Colonic mucosa (tissue), 4 donors: ENCODE data around the gene C1GALT1. TPM values are rescaled to one million over a fixed set of nuclear protein-coding genes. Genes with fewer than 3 reads are reported as not detected.
A peak's percentile ranks its signal among the peaks of the same experiment; 100 is the strongest.

Experiments used
- DNase-seq: peaks from one replicate; pipeline ENCODE4 v3.0.0-alpha.2; 2020
- H3K27ac ChIP-seq: fragments of 200-600 bp; one replicate; pipeline ENCODE4 v1.8.0; 2021
- H3K27me3 ChIP-seq: fragments of 200-600 bp; one replicate; pipeline ENCODE4 v1.8.0; 2021
- H3K36me3 ChIP-seq: fragments of 200-600 bp; one replicate; pipeline ENCODE4 v1.8.0; 2021
- H3K4me1 ChIP-seq: fragments of 200-600 bp; one replicate; pipeline ENCODE4 v1.8.0; 2021; ENCODE audit warnings: mild to moderate bottlenecking
- H3K4me3 ChIP-seq: fragments of 200-600 bp; one replicate; pipeline ENCODE4 v1.8.0; 2021
- H3K9ac ChIP-seq, 2 donors: one replicate each; pipeline ENCODE4 v1.7.0; 2013; ENCODE audit warnings: control low read depth in 2 of 2, low read depth in 2 of 2, low read length in 2 of 2
- H3K9me3 ChIP-seq: fragments of 200-600 bp; one replicate; pipeline ENCODE4 v1.8.0; 2021
- CTCF ChIP-seq: fragments of 200-600 bp; IDR thresholded peaks from one replicate; pipeline ENCODE4 v1.8.0; 2022; ENCODE audit warnings: antibody characterized with exemption, mild to moderate bottlenecking
- intact Hi-C: fragments of 100-400 bp; cut with DNase I; formaldehyde crosslinking; loops from one replicate; pipeline ENCODE4 v1.14.1; 2022
- total RNA-seq, 2 donors: library from RNA; stranded (reverse); fragmentation: NEBNext Ultra II Directional in 1 of 2; extraction: Animal tissue kit (Norgen Biotek cat#: 25700) in 1 of 2; gene quantifications; one replicate each; pipeline ENCODE4 v1.2.1, GENCODE V29; 2021
- donor health status: healthy.
- donor health status: DM: no; HTN: no; CAD: no.
- donor health status: DM: no; HTN: no; CAD: no.

Gene C1GALT1
- total RNA-seq, 2 donors from 2014 or later = 33.9 to 39.4 TPM

- Histone ChIP-seq H3K9me3 (no peaks in the 10 kb centered on the region), H3K4me3 (no peak overlapping the region), H3K9ac (peak overlapping the region in 1 of 2 donors; percentile 4), H3K36me3 (no peaks in the 10 kb centered on the region), H3K27ac (no peak overlapping the region), H3K4me1 (no peaks in the 10 kb centered on the region), H3K27me3 (no peaks in the 10 kb centered on the region)
- intact Hi-C loops = no loop called here
- TF ChIP-seq CTCF = no peak
- no peak for DNase-seq
Observed at GRCh38 chr7:7256731-7257274, 74.5 kb downstream of the C1GALT1 start.

DNA sequence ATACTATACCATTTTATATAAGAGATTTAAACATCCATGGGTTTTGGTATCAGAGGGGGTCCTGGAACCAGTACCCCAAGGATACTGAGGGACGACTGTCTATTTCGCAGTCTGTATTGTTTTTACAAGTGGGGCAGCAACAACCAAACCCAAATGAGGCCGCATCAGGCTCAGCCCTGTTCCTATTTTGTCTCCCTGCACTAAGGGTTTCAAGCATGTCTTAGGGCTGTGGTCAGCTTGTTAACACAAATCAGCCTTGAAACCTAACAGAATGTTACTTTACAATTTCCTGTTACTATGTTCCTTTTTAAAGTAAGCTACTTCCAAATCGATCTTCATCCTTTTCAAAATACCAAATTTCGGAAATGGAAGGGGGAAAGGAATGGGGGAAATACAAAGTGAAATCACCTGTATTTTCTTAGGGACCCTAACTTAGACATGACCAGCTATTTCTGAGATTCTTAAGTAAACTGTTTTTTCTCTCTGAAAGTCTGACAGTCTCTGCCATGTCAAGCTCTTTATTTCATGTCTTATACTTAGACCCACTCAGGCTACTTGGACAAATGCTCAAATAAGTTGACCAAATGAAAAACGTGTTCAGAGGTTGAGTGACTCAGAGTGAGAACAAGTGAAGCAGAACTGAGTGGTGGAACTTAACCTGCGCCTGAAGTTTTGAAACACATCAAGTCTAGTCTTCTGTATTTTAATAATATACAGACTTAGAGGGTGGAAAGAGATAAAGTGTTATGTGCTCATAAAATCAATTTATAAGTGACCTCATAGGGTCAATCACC is 75.8 kb downstream of the C1GALT1 start:
- peak overlapping the region; percentile 24 for H3K27ac ChIP-seq
- DNase-seq = no peak

GRCh38 chr7:7261863-7262262 is 79.5 kb downstream of the C1GALT1 start:
- H3K36me3 ChIP-seq = no peaks in the 10 kb centered on the region
- no peak for DNase-seq
- intact Hi-C loops = no loop called here
- H3K4me3 ChIP-seq = no peak overlapping the region
- H3K9ac ChIP-seq = no peak overlapping the region
- no peaks in the 10 kb centered on the region for H3K27me3 ChIP-seq
- H3K9me3 ChIP-seq = no peaks in the 10 kb centered on the region
- no peaks in the 10 kb centered on the region for H3K4me1 ChIP-seq
- TF ChIP-seq CTCF = no peak
- no peak overlapping the region for H3K27ac ChIP-seq

More for the DNA sequence above, 75.8 kb downstream of the C1GALT1 start:
- Histone ChIP-seq H3K27me3 (no peaks in the 10 kb centered on the region), H3K4me1 (no peaks in the 10 kb centered on the region), H3K9me3 (no peaks in the 10 kb centered on the region), H3K9ac (no peak overlapping the region), H3K4me3 (no peak overlapping the region), H3K36me3 (no peaks in the 10 kb centered on the region)
- no peak for TF ChIP-seq CTCF
- intact Hi-C loops = no loop called here

GRCh38 chr7:7263297-7264230 is 81.2 kb downstream of the C1GALT1 start:
- Histone ChIP-seq H3K4me3 (no peak overlapping the region), H3K27me3 (no peaks in the 10 kb centered on the region), H3K9ac (no peak overlapping the region), H3K36me3 (no peaks in the 10 kb centered on the region), H3K9me3 (no peaks in the 10 kb centered on the region), H3K27ac (no peak overlapping the region), H3K4me1 (no peaks in the 10 kb centered on the region)
- no peak for TF ChIP-seq CTCF
- no peak for DNase-seq
- intact Hi-C loops = no loop called here

DNA sequence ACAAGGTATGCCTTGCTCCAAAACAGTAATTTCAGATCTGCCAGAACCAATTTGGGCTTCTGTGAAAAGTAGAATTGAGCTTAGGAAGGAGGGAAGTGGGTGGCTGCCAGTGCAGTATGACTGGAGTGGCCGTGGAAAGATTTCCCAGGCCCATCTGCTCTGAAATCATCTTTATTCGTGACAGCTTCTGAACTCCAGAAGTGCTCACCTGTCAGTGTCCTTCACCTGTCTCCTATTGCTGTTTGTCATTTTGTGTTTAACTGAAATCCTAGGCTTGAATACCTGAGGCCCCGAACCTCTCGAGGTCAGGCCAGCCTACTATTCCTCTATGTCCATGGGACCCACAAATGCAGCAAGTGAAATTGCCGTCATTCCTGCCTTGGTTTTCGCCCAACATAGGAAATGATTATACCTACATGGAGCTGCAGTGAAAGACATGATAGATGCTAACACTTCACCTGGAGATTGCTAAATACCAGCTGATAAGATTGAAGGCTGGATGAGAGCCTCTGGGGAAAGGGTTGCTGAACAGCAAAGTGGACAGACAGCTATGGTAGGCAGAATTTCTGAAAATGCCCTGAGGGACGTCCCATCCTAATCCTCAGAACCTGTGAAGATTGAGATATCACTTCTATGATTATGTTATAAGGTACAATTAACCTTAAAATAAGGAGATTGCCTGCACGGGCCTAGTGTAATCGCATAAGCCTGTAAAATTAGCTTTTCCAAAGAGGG is 82.1 kb downstream of the C1GALT1 start:
- no peak overlapping the region for H3K27ac ChIP-seq
- H3K36me3 ChIP-seq = no peaks in the 10 kb centered on the region
- H3K27me3 ChIP-seq = no peaks in the 10 kb centered on the region
- H3K4me1 ChIP-seq = no peaks in the 10 kb centered on the region
- DNase-seq = no peak
- no peak overlapping the region for H3K9ac ChIP-seq
- intact Hi-C loops = no loop called here
- TF ChIP-seq CTCF = no peak
- H3K9me3 ChIP-seq = no peaks in the 10 kb centered on the region
- no peak overlapping the region for H3K4me3 ChIP-seq
